HFFc6 (cell line): ENCODE data around the gene GATA5. TPM values are rescaled to one million over a fixed set of nuclear protein-coding genes. Genes with fewer than 3 reads are reported as not detected.

Experiments
- DNase-seq: peaks from one replicate; pipeline ENCODE4 v3.0.0-alpha.2; 2018
- H3K27ac Mint-ChIP-seq: 2 replicates; pipeline ENCODE4 v1.8.0; 2020; ENCODE audit warnings: mild to moderate bottlenecking, mixed read lengths
- H3K27me3 Mint-ChIP-seq: 2 replicates; pipeline ENCODE4 v1.8.0; 2021; ENCODE audit warnings: mild to moderate bottlenecking, moderate library complexity, mixed read lengths; ENCODE audit not compliant: insufficient read depth
- H3K36me3 Mint-ChIP-seq: 2 replicates; pipeline ENCODE4 v1.8.0; 2021; ENCODE audit warnings: low read depth, mixed read lengths
- H3K4me1 Mint-ChIP-seq: 2 replicates; pipeline ENCODE4 v1.8.0; 2020; ENCODE audit warnings: low read depth, mixed read lengths
- H3K4me3 Mint-ChIP-seq: 2 replicates; pipeline ENCODE4 v1.8.0; 2020; ENCODE audit warnings: mild to moderate bottlenecking, moderate library complexity, mixed read lengths
- H3K9me3 Mint-ChIP-seq: 2 replicates; pipeline ENCODE4 v1.8.0; 2020; ENCODE audit warnings: mild to moderate bottlenecking, mixed read lengths
- total RNA-seq, 6 experiments: library from RNA; stranded (reverse); fragmentation: NEBNext Ultra II Directional; extraction: Animal tissue kit (Norgen Biotek cat#: 25700); gene quantifications; 2 replicates in 1 of 6; 3 replicates in 5 of 6; pipeline ENCODE4 v1.2.3, GENCODE V29; 2021
- TF ChIP-seq, protein P1 (sequence below): fragments of 200-600 bp; sonication (generic); IDR thresholded peaks from 2 replicates; pipeline ENCODE4 v1.5.0; 2021; ENCODE audit warnings: antibody characterized with exemption, mild to moderate bottlenecking

Gene GATA5
- total RNA-seq, 6 experiments from 2014 or later = not detected

DNA sequence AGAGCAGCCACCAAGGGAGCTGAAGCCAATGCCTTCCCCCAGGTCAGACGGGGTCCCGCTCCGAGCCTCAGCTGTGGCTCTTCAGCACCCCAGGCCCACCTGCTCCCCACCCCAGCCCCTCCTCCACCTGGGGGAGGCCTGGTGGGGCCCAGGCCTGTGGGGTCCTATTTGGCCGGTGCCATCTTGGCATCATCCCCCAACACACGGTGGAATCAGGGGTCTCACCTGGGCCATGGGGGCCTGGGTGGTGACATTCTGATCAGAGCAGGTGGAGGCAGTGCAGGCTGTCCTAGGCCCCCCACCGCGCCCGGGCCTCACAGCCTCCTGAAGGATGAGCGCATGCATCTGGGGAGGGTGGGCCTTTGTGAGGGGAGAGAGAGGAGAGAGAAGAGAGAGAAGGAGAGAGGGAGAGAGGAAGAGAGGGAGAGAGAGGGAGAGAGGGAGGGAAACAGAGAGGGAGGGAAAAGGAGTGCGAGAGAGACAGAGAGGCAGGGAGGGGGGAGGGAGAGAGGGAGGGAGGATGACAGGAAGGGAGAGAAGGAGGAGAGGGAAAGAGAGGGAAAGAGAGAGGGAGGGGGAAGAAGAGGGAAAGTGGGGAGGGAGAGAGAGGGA, 24.5 kb downstream of the GATA5 start:
- no peaks in the 10 kb centered on the region for H3K9me3 Mint-ChIP-seq
- peaks cover 30% of the 10 kb centered on the region for H3K27me3 Mint-ChIP-seq

DNA sequence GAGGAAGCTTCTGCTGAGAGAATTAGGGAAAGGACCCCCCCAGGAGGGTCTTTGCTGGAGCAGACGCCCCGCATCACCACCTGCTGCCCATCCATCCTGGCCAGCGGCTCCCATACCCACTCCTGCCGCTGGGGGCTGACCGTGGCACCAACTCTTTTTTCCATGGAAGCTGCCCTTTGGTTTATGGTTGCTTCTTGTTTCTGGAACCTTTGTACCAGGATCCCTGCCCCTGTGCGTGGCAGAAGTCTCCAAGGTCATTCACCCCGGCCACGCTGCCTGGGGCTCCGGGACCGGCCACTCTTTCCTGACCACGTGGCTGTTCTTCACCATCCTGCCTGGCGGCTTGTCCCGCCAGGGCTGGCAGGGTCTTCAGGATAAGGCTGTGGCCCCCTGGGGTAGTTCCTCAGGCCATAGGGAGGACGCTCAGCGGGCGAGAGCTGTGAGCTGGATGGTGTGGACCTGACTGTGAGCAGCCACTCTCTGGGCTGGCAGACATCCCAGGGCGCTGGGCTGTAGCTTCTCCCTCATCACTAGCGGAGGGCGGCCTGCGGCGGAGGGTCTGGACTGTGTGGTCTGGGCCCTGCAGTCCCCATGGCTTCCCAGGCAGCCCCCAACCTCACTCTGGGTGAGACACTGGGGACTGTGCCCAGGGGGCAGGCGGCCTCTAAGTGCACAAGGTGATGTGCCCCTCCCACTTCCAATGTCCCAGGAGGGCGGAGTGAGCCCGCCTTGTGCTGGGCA, 25.7 kb downstream of the GATA5 start:
- Mint-ChIP-seq H3K4me3 (no peak overlapping the region), H3K4me1 (no peaks in the 10 kb centered on the region), H3K9me3 (no peaks in the 10 kb centered on the region), H3K27me3 (peaks cover 32% of the 10 kb centered on the region), H3K36me3 (no peaks in the 10 kb centered on the region), H3K27ac (no peak overlapping the region)
- TF ChIP-seq, protein P1, sequence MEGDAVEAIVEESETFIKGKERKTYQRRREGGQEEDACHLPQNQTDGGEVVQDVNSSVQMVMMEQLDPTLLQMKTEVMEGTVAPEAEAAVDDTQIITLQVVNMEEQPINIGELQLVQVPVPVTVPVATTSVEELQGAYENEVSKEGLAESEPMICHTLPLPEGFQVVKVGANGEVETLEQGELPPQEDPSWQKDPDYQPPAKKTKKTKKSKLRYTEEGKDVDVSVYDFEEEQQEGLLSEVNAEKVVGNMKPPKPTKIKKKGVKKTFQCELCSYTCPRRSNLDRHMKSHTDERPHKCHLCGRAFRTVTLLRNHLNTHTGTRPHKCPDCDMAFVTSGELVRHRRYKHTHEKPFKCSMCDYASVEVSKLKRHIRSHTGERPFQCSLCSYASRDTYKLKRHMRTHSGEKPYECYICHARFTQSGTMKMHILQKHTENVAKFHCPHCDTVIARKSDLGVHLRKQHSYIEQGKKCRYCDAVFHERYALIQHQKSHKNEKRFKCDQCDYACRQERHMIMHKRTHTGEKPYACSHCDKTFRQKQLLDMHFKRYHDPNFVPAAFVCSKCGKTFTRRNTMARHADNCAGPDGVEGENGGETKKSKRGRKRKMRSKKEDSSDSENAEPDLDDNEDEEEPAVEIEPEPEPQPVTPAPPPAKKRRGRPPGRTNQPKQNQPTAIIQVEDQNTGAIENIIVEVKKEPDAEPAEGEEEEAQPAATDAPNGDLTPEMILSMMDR = peak; percentile 26; the same call in 1 of the 2 replicates
- no peak for DNase-seq

More for the DNA sequence above, 24.5 kb downstream of the GATA5 start:
- Mint-ChIP-seq H3K27ac (no peak overlapping the region), H3K4me3 (no peak overlapping the region), H3K4me1 (no peaks in the 10 kb centered on the region), H3K36me3 (no peaks in the 10 kb centered on the region)
- DNase-seq = no peak
- TF ChIP-seq, protein P1 = no peak

DNA sequence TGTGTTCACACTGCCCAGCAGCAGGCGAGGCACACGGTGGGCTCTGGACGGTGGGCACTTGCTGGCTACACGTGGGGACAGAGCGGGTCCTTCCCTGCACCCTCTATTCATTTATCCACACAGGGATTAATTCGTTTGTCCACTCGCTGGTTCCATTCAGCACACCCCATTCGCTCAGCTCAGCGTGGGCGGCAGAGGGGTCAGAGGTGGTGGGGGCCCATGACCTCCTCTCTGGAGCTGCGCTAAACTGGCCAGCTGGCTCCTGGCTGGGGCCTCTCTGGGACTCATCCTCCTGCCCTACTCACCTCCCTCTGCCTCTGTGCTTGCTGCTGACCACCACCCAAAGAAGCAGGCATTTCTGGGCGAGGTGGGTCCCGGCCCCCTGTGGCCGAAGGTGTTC, 27.0 kb downstream of the GATA5 start:
- Mint-ChIP-seq H3K27me3 (peaks cover 27% of the 10 kb centered on the region), H3K9me3 (no peaks in the 10 kb centered on the region), H3K4me1 (no peaks in the 10 kb centered on the region), H3K4me3 (no peak overlapping the region), H3K27ac (no peak overlapping the region), H3K36me3 (no peaks in the 10 kb centered on the region)
- DNase-seq = no peak
- TF ChIP-seq, protein P1 = no peak

DNA sequence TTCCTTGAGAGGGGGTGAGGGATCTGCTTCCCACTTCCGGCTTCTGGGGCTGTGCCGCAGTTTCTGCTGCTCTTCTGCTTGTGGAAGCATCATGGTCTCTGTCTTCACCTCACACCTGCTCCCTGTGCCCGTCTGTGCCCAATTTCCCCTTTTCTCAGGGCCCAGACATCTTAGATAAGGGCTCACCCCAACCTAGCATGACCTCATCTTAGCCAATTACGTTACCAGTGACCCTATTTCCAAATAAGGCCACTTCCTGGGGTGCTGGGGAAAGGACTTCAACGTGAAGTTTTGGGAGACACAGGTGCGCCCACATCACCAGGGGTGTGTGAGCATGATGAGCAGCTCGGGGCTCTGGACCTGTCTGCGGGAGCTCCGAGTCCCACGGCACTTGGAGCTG, 27.8 kb downstream of the GATA5 start:
- H3K27me3 Mint-ChIP-seq = peaks cover 28% of the 10 kb centered on the region
- TF ChIP-seq, protein P1 = no peak
- H3K36me3 Mint-ChIP-seq = no peaks in the 10 kb centered on the region
- no peak overlapping the region for H3K27ac Mint-ChIP-seq
- no peaks in the 10 kb centered on the region for H3K4me1 Mint-ChIP-seq
- H3K4me3 Mint-ChIP-seq = no peak overlapping the region
- no peak for DNase-seq
- H3K9me3 Mint-ChIP-seq = no peaks in the 10 kb centered on the region

DNA sequence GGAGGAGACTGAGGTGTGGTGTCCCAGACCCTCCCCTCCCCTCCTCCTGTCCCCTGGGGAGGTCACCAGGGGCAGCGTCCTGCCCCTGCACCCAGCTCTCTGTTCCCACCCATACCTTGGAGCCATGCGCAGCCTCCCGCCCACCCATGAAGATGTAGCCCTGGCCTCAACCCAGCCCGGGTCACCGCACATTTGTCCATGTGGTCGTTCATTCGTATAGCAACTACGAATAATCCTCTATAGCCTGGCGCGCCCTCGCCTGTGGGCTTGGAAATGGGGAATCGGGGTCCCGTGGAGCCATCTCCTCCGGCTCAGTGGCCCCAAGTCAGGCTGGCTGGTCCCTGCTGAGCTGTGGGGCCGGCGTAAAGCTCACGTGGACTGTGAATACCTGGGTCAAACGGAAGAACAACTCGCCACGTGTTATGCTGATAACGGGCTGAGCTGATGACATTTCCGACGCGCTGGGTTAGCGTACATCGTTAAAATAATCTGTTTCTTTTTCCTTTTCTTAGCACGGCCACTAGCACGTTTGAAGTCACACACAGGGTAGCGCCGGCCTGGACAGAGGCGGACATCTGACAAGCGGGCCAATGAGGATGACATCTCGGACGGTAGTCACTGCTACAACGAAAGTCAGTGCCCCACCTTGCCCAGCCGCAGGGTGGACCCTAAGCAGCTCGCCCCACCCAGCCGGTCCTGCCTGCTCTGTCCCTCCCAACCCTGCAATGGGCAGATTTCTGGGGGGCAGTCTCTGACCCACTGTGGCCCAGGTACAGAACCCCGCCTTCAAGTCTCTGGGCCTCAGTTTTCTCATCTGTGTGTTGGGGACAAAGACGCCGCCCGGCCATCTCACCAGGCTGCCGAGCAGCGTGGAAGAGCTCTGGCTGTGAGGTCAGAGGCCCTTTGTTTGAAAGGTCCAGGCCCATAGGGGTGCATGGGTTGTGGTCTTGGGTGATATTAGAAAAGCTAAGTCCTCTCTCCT, 28.6 kb downstream of the GATA5 start:
- Mint-ChIP-seq H3K4me1 (no peaks in the 10 kb centered on the region), H3K4me3 (no peak overlapping the region), H3K36me3 (no peaks in the 10 kb centered on the region), H3K9me3 (no peaks in the 10 kb centered on the region), H3K27ac (no peak overlapping the region), H3K27me3 (peaks cover 30% of the 10 kb centered on the region)
- no peak for DNase-seq
- TF ChIP-seq, protein P1 = no peak
